NCI-H2107 (cell line): ENCODE measurements around the gene RPL36AL.

Source experiments
- DNase-seq: peaks from one replicate; lab custom pipeline; 2025; lab: John Stamatoyannopoulos, UW

The RPL36AL gene

GRCh38 chr14:49581209-49582112 lies 39.0 kb downstream of the RPL36AL start:
- no peak for DNase-seq

GRCh38 chr14:49579841-49580240 lies 40.6 kb downstream of the RPL36AL start:
- DNase-seq = no peak

GRCh38 chr14:49578141-49578540 lies 42.3 kb downstream of the RPL36AL start:
- no peak for DNase-seq

- no peak for DNase-seq
These were observed 46.4 kb downstream of the RPL36AL start for GRCh38 chr14:49574038-49574437.

GRCh38 chr14:49569281-49569680 lies 51.1 kb downstream of the RPL36AL start:
- DNase-seq = no peak
